GM18867 (cell line): ENCODE data around the gene COL4A5.

Experiments
- ATAC-seq: cut with Tn5 transposase; IDR thresholded peaks from one replicate; pipeline ENCODE4 v1.9.1; 2021; ENCODE audit warnings: mild to moderate bottlenecking, moderate library complexity; ENCODE audit not compliant: unreplicated experiment

The COL4A5 gene

DNA sequence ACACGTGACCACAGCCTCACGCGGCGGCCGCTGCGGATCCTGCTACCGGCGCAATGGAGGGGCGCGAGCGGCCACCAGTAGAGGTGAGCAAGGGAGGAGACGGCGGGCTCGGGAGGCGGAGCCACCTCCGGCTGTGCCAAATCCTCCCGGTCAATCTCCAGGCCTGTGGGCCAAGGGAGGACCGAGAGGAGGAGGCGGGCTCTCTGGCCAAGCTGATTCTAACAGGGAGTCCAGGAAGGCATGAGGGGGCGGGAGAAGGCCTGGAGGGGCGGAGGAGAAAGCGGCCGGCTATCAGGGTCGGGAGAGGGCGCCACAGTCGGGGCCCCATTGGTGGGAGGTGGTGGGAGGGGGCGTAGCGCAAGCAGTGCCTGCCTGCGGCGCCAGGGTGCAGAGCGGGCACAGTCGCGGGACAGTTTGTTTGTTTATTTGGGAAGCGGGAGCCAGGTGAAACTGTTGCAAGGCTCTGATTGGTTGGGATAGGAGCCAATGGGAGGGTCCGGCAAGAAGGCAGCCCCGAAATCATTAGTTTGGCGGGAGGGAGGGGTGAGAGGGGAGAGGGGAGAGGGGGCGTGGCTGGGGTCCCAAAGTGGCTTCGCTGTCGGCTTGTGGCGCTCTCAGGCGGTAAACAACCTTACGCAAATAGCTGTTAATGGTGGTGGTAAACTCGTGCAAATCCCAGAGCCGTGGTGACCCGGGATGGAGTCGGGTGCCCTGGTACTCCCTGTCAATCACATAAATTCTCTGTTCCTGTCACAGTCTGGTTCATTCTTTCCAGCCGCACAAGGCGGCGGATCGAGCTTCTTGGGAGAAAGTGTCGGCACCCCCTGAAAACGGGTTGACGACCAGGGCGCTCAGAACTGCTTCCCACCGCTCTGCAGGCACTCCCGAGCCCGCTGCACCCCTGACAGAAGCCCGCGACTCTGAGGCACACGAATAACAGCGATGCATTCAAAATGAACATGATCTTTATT lies 297.2 kb downstream of the COL4A5 start, which contains the start of gene IRS4:
Gene IRS4 (minus strand): TSS at position 55 of the 971 bp plus-strand sequence.
- no peak for ATAC-seq

DNA sequence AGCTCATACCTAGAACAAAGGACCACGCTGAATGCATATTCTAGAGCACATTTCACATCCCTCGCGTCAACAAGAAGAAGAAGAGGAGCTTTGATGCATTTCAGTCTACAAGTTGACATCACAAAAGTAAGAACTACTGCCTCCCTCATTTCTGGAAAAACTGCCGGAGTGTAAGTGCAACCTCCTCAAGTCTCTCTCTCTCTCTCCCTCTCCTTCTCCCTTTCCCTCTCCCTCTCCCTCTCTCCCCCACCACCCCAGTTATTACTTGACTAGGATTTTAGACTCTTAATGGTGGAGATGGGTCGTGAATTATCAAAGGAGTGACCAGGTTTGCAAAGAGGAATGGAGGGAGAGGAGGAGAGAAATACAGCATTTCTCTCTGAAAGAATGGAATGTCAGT lies 298.1 kb downstream of the COL4A5 start:
- ATAC-seq = no peak

DNA sequence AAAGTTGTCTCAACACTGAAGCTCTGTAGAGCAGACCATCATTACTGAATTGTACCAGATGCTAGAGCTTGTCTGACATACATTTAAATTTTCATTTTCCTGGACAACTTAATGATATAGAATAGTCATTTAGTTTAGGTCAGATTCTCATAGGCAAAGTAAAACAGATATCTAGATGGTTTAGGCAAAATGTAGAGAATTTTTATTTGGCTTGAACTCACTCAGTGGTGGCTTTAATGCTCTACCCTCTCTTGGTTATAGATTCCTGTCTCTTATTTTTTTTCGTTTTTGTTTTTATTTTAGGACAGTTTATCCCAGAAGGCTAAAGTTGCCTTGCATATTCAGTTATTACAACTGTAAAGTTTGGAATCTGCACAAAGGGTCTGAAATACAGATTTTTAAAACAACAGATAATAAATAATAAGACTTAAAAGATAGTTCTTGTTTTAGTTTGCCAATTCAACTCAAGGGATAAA lies 300.7 kb downstream of the COL4A5 start:
- ATAC-seq = no peak
